Left renal cortex interstitium (tissue), 4 donors: ENCODE data around the gene HDHD3. TPM values are rescaled to one million over a fixed set of nuclear protein-coding genes. Genes with fewer than 3 reads are reported as not detected.
A peak's percentile ranks its signal among the peaks of the same experiment; 100 is the strongest.
"Not testable (repeated sequence)": the region's sequence is repeated elsewhere in the genome, so short reads cannot be mapped to it uniquely, and the experiment has no call there.

ENCODE experiments used
- DNase-seq, 4 donors: peaks; one replicate each; pipeline ENCODE4 v3.0.0-alpha.2; 2013; ENCODE audit warnings: low read depth in 4 of 4, low spot score in 2 of 4, missing footprints in 1 of 4
- polyA plus RNA-seq, 4 donors: library from polyadenylated mRNA; unstranded; fragments of 120-200 nt; gene quantifications; one replicate each; pipeline ENCODE4 v1.2.1, GENCODE V29; 2013; ENCODE audit not compliant: insufficient read length in 4 of 4

Gene HDHD3, protein sequence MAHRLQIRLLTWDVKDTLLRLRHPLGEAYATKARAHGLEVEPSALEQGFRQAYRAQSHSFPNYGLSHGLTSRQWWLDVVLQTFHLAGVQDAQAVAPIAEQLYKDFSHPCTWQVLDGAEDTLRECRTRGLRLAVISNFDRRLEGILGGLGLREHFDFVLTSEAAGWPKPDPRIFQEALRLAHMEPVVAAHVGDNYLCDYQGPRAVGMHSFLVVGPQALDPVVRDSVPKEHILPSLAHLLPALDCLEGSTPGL
- polyA plus RNA-seq: 10 to 100 TPM; 31.3 to 49.3 (median 38.1) TPM

DNA sequence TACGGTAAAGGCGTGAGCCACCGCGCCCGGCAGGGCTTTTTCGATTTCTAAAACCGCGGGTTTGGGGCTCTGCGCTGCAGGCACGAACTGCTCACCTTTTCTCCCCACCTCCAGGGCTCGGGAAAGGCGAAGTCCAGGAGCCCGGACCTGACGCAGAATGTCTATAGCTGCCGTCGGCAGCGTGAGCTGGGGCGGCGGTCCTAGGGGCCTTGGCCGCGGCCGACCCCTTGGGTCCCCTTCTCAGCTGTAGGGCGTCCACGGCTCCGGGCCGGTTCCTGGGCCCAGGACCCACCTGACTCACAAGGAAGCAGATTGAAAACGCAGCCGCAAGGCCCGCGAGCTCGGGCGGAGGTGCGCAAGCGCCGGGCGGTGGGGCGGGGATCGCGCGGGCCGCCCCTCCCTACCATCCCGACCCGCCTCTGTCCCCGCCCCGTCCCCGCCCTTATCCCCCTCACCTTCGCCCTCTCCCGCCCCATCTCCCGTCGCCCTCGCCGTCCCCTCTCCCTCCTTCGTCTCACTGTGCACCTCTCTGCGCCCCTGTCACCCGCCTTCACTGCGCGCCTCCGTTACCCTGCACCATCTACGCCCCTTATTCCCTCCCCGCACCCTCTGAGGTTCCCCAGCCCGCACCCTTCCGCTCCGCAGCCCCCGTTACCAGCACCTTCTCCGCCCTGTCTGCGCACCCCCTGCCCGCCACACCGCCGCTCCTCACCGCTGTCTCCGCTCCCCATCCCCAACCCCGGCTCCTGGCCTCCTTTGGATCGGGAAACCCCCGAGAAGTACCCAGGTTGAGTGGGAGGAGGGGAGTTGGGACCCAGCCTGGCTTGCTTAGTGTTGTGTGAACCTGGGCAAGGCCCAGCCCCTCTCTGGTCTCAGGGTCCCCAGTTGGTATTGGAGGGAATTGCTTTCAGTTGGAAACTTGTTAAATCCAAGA lies at the start of gene HDHD3:
HDHD3 (minus strand) TSS at position 353 of the 934 bp plus-strand sequence. CDS start 2,632 bp downstream, outside the sequence.
- DNase-seq: peak; percentile 41 to 73 (median 64)

DNA sequence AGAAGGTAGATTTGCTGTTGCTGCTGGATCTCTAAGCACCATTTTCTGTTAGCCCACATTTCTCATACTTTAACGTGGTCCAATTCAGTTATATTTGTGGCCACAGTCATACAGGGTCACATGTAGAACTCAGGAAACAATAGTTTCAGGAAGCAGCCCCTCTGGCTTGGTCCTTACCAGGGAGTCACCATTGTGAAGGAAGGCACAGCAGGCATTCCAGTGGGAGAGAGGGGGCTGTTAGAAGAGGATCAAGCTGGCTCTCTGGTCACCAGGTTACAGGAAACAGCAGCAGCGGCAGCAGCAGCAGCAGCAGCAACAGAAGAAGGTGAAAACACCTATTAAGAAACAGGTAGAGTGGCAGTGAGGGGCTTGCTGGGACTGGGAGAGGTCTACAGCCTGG lies 48.3 kb upstream of the HDHD3 start:
- no peak for DNase-seq

- DNase-seq: no peak
Measured at GRCh38 chr9:113421726-113422125, 44.9 kb upstream of the HDHD3 start.

DNA sequence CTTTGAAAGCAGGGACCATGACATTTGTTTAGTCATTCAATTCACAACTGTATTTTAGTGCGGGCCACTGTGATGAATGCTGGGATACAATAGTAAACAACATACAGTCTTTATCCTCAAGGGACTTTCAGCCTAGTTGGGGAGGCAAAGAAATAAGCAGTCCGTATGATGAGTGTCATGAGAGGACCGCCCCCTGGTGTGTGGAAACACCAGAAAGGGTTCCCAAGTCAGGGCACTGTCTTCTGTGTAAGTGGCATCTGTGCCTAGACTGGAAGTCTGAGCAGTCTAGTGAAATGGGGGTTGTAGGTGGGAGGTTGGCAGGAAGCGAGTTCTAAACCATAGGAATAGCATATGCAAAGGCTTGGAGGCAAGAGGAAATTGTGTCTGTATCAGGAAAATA lies 40.6 kb upstream of the HDHD3 start:
- no peak for DNase-seq

GRCh38 chr9:113416149-113416721 lies 39.4 kb upstream of the HDHD3 start:
- DNase-seq: no peak

- peak; percentile 93 to 95 (median 94) for DNase-seq
Measured at GRCh38 chr9:113410207-113410864, 33.5 kb upstream of the HDHD3 start, which contains the start of the genes C9orf43 and POLE3. C9orf43 (plus strand) TSS chr9:113410747; CDS start chr9:113413494, 2,747 bp downstream. POLE3 (minus strand) TSS chr9:113410675; CDS start chr9:113410293, 382 bp downstream.

DNA sequence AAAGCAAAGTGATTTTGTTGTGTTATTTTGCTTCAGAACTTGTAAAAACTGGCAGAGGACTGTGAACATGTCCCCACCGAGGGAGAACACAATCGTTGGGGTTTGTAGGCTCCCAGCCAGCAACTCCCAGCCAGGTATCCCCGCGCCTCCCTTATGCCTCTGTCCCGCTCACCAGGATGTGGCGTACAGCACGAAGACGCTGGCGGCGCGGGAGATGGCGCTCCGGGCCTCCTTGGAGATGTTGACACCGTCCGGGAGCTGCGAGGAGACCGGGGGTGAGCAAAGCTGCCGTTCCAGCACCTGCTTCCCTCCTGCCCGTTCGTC lies 33.1 kb upstream of the HDHD3 start:
- no peak for DNase-seq

- no peak for DNase-seq
Measured at GRCh38 chr9:113409481-113409880, 32.7 kb upstream of the HDHD3 start.

GRCh38 chr9:113406873-113407511 lies 30.2 kb upstream of the HDHD3 start:
- DNase-seq: peak in 1 of 4 donors; percentile 59

DNA sequence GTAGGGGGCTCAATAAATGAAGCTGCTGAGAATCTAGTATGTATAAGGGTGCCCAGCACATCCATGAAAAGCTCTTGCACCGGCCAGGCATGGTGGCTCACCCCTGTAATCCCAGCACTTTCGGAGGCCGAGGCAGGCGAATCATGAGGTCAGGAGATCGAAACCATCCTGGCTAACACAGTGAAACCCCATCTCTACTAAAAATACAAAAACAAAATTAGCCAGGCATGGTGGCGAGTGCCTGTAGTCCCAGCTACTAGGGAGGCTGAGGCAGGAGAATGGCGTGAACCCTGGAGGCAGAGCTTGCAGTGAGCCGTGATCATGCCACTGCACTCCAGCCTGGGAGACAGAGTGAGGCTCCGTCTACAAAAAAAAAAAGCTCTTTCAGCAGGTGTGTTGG lies 29.6 kb upstream of the HDHD3 start:
- DNase-seq: not testable (repeated sequence)

- DNase-seq: no peak
Measured at GRCh38 chr9:113403646-113404045, 26.9 kb upstream of the HDHD3 start.

GRCh38 chr9:113401027-113401792 lies 24.4 kb upstream of the HDHD3 start, which contains the start of gene ALAD:
ALAD (minus strand) TSS chr9:113401284; CDS start chr9:113393559, 7,725 bp downstream.
- peak; percentile 86 to 97 (median 96) for DNase-seq

DNA sequence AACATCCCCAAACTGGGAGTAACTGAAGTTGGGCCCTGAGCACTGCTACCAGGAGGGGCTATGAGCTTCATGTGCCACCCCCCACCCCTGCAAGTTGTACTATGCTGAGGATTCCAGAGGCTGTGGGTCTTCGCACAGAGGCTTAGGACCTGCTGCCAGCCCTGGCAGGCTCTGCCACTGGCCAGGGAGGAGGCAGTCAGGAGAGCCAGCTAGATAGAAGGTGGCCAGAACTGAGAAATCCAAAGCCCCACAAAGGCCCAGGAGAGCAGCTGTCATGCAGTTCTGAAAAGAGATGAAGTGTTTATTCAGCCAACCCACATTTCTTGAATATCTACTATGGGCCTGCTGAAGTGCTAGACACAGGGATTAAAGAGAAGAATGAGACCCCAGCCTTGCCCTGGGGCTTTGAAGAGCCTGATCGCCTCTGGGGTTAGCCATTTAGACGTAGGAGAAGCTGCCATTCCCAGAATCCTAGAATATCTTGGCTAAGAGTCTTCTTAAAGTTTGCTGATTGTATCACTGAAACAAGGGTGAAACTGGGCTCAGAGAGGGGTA lies 22.9 kb upstream of the HDHD3 start:
- DNase-seq: no peak

- DNase-seq: no peak
Measured at GRCh38 chr9:113398796-113399195, 22.0 kb upstream of the HDHD3 start.

GRCh38 chr9:113397203-113397631 lies 20.4 kb upstream of the HDHD3 start:
- DNase-seq: no peak

DNA sequence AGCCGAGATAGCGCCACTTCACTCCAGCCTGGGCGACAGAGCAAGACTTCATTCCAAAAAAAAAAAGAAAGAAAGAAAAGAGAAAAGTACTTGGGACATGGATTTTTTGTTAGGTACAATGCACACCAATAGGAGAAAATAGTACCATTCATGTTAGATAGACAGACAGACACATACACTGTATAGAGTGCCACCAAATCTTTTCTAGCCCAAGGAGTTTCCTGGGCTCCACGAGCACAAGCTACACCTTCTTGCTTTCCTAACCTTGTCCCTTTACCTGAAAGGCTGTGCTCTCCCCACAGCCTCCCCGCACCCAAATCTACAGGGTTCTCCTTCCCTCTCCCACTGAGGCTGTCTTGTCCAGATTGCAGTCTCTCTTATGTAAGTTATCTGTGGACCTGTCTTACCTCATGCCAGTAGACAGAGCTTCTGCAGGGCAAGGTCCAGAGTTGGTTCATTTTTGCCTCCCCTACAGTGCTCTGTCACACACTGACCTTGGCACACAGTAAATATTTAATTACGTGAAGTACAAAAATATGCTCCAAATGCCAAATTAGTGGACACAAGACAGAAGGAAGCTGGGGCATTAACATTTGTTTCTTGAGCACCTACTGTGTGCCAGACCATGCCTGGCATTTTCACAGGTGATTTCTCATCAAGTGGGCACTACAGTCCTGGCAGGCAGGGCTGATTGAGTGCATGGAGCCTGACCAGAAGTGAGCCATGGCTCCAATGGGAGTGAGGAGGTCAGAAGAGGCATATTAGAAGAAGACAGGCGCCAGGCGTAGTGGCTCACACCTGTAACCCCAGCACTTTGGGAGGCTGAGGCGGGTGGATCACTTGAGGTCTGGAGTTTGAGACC lies 18.4 kb upstream of the HDHD3 start:
- no peak for DNase-seq

DNA sequence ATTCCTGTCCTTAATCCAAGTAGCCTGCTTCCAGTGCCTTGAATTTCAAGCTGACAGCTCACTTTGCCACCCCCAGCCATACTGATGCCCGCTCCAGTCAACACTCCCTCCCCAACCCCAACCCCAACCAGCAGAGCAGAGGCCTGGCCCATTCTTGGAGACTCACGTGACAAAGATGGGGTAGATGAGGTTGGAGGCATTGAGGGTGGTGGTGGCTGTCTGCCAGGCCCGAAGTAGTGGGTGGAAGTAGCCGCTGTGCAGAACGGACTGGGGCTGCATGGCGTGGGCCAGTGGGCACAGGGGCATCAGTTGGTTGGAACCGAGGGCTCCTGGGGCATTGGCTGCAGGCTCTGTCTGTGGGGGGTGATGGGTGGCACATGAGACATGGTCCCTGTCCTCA lies 16.5 kb upstream of the HDHD3 start:
- DNase-seq: no peak

- no peak for DNase-seq
Measured at GRCh38 chr9:113391917-113392316, 15.1 kb upstream of the HDHD3 start.
